Activated CD4-positive, alpha-beta T cell treated with anti-CD3 and anti-CD28 coated beads, Interleukin-2, Interleukin-6, amounts not matched to agents 100 ng/mL and 50 ng/mL, durations not matched to agents 16 hours and 8 hours (primary cell): ENCODE data around the gene CIAO3.

Source experiments
- DNase-seq: peaks from one replicate; pipeline ENCODE4 v3.0.0-alpha.2; 2020

CIAO3 gene

GRCh38 chr16:775236-775796 lies 34.5 kb upstream of the CIAO3 start:
- no peak for DNase-seq

GRCh38 chr16:774086-775001 lies 33.5 kb upstream of the CIAO3 start:
- DNase-seq, result no peak

- DNase-seq, result no peak
Measured at GRCh38 chr16:772959-773358, 32.2 kb upstream of the CIAO3 start.

DNA sequence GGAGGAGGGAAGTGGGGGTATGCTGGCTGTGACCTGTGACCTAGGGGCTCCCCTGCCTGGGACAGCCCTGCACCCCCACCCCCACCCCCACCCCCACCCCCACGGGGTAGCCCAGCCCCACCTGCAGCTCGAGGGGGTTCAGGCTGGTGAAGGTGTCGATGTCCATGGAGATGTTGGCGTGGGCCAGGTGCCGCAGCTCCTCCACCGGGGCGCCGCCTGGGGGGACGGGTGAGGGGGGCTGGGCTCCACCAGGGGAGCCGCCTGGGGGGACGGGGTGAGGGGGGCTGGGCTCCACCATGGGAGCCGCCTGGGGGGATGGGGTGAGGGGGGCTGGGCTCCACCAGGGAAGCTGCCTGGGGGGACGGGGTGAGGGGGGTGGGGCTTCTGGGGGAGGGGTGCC lies 29.6 kb upstream of the CIAO3 start:
- DNase-seq, result no peak

- no peak for DNase-seq
Measured at GRCh38 chr16:769934-770333, 29.1 kb upstream of the CIAO3 start.

DNA sequence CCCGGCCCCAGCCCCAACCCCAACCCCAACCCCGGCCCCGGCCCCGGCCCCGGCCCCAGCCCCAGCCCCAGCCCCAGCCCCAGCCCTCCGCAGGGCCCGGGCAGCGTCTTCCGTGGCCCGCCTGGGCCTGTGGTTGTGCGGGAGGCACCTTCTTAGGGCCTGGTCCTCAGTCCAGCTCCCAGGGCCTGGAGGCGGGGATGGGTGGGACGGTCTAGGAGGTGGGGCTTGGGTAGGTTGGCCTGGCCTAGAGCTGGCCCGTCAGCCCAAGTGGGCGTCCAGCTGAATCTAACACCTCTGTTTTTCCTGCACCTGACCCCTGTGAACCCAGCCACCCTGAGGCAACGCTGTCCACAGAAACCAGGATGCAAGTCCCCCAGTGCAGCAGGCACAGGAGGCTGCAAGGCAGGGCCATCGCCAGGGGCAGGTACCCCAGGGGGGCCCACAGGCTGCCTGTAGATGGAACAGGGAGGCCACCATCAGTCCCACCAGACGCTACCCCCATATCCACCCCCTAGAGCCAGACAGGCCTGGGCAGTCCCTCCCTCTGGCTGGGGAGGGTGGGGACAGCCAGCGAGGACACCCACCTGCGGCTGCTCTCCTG lies 28.5 kb upstream of the CIAO3 start:
- no peak for DNase-seq

DNA sequence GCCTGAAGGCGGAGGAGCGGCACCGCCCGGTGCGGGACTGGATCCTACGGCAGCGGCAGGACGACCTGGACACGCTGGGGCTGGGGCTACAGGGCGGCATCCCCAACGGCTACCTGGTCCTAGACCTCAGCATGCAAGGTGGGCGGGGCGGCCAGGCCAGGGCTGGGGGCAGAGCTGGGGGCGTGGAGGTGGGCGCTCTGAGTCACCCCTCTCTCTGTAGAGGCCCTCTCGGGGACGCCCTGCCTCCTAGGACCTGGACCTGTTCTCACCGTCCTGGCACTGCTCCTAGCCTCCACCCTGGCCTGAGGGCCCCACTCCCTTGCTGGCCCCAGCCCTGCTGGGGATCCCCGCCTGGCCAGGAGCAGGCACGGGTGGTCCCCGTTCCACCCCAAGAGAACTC lies 27.6 kb upstream of the CIAO3 start:
- DNase-seq, result no peak

- DNase-seq, result no peak
Measured at GRCh38 chr16:767743-768235, 27.0 kb upstream of the CIAO3 start.

DNA sequence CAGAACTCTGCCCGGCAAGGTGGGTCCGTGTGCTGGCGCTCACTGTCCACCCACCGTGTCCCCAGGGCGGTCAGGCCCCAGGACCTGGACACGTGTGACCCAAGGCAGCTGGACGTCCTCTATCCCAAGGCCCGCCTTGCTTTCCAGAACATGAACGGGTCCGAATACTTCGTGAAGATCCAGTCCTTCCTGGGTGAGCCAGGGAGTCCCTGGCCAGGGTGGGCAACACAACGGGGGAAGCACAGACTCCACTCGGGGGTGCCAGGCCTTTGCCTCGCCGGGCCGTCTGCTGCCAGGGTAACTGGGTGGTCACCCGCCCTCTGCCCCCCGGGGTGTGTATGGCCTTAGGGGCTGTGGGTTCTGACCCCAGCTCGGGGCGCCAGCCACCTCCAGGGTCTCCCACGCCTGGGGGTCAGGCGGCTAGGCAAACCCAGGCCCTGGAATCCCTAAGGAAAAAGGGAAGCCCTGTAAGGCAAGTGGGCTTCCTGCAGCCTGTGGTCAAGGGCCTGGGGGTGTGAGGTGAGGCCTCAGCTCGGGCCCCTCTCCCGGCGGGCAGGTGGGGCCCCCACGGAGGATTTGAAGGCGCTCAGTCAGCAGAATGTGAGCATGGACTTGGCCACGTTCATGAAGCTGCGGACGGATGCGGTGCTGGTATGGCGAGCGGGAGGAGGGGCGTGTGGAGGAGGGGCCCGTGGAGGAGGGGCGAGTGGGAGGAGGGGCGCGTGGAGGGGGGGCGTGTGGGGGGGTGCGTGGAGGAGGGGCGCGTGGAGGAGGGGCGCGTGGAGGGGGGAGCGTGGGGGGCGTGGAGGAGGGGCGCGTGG lies 26.2 kb upstream of the CIAO3 start:
- no peak for DNase-seq

GRCh38 chr16:766008-766819 lies 25.4 kb upstream of the CIAO3 start:
- DNase-seq, result no peak

DNA sequence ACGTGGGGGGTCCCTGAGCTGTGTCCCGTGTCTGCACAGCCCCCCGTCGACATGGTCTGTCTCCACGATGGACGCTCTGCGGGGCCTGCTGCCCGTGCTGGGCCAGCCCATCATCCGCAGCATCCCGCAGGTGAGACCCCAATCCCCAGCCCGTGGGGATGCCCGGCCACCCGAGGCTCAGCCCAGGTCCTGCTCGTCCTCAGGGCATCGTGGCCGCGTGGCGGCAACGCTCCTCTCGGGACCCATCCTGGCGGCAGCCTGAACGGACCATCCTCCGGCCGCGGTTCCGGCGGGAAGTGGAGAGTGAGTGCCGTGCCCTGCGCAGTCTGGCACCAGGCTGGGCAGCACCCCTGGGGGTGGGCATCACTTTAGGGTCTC lies 24.7 kb upstream of the CIAO3 start:
- DNase-seq, result no peak

DNA sequence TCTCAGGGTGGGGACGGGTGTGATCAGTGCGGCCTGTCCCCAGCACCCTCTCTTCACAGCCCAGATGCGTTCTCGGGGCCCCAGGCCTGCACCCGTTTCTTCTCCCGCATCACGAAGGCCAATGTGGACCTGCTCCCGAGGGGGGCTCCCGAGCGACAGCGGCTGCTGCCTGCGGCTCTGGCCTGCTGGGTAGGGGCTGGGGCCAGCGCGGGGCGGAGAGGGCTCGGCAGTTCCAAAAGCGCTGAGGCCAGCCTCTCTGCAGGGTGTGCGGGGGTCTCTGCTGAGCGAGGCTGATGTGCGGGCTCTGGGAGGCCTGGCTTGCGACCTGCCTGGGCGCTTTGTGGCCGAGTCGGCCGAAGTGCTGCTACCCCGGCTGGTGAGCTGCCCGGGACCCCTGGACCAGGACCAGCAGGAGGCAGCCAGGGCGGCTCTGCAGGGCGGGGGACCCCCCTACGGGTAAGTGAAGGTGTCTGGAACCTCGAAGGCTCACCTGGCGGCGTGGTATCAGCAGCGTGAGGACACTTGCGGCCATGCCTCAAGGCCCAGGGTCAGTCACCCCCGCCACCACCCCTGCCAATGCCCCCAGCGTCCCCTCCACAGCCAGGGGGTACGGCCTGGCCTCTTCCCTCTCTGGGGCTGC lies 24.2 kb upstream of the CIAO3 start:
- DNase-seq, result no peak

DNA sequence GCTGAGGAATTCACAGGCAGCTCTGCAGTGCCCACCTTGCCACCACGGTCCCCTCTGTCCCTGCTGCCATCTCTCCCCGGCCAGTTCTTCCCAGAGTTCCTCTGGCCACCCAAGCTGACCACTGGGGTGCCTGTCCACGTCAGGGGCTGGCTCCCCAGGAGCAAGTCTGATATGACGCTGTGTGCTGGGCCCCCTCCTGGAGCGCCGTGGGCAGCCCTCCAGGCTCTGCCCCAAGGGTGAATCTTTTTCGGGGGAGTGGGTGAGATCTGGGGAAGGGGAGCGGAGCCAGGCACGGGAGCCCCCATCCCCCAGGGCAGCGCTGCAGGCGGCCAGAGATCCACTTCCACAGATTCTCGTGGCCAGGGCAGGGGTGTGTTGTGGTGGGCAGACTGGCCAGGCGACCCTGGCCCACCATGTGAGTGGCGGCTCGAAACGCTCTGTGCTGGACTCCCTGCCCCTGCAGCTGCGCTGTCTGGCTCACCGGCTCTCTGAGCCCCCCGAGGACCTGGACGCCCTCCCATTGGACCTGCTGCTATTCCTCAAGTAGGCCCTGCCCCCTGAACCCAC lies 23.5 kb upstream of the CIAO3 start:
- DNase-seq, result no peak

DNA sequence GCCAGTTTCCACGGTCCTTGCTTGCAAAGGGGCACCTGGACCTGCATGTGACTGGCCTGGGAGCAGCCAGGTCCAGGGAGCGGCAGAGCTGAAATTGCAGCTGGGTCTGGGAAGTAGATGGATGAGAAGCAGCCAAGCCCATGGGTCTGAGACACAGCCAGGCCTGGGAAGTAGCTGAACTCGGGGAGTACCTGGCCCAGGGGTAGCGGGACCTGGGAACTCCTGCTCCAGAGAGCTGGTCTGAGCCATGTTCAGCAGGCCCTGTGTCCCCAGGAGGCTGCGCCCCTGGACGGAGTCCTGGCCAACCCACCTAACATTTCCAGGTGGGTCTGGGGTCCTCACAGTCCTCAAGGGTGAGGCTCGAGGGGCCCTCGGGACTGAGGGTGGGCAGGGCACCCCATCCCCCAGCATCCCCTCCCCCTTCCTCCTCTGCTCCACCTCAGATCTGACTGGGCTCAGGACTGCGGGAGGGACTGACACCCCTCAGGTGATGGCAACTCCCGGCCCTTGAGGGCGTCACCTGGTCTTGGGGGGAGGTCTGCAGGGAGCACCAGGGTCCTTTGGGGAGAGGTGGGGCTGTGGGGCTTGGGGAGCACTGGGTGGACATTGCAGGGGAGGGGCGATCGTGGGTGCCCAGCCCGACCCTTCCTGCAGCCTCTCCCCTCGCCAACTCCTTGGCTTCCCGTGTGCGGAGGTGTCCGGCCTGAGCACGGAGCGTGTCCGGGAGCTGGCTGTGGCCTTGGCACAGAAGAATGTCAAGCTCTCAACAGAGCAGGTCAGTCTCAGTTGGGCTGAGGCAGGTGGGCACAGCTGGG lies 22.8 kb upstream of the CIAO3 start:
- no peak for DNase-seq

GRCh38 chr16:762595-763268 lies 21.9 kb upstream of the CIAO3 start:
- DNase-seq, result no peak

DNA sequence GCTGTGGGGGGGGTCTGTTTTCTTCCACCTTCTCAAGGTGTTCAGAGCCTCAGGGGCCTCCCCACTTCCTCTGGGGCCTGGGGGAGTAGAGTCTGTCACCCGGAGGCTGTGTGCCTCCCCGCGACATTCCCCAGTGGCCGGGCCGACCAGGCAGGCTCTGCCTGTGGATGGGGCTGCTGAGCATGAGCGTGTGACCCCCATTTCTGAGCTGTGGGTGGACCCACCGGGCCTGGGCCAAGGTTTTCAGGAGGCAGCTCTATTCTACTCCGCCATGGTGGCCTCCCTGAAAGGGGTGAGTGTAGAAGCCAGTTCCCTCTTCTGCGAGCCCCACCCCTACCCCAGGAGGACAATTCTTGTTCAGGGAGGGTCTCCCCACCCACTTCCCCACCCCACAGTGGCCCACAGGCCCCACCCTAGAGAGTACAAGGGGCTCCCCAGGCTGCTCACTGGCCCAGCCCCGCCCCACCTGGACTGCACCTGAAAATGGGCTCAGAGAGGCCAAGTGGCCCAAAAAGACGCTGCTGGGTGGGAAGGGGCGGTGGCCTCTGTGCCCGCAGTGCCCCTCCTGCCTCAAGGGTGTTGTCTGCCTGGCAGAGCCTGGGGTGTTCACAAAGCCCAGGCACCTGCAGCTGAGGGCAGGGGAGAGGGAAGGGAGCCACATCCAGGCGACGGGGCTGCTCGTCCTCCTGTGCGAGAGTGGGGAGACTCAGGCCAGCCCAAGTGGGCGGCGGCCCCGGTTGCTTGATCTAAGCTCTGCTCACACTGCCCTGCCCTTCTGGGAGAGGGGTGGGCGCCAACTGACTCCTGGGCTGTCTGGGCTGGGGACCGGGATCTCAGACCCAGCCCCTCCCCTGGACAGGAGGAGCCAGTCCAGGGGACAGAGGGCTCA lies 21.1 kb upstream of the CIAO3 start:
- DNase-seq, result no peak

DNA sequence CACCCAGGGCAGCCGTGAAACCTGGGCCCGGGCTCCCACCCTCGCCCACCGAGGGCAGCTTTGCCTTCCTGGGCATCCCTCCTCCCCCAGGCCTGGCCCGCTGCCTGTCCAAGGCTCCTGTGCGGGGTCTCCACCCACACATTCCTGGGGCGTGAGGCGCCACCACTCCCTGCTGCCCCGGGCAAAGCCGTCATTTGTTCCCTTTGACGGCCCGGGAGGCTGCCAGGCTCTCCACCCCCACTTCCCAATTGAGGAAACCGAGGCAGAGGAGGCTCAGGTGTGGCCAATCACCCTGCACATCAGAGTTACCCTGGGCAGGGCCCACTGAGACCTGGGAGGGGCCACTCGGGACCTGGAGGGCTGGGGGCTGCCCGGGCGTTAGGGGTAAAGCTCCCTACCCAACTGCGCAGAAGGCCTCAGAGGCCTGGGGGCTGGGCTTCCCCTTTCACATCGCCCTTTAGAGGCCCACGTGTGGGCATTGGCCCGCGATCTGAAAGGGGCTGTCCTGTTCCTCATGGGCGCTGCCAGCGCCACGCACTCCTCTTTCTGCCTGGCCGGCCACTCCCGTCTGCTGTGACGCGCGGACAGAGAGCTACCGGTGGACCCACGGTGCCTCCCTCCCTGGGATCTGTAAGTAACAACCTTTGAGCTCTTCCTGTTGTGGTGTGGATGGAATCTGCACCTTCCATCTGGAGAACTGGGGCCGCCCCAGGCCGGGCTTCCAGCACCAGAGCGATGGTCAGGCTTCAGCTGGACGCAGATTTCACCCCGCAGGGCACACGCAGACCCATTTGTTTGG lies 19.9 kb upstream of the CIAO3 start, which contains the start of gene MSLN:
MSLN (plus strand) TSS at position 190 of the 799 bp plus-strand sequence. CDS start 1,947 bp downstream, outside the sequence.
- DNase-seq, result no peak

DNA sequence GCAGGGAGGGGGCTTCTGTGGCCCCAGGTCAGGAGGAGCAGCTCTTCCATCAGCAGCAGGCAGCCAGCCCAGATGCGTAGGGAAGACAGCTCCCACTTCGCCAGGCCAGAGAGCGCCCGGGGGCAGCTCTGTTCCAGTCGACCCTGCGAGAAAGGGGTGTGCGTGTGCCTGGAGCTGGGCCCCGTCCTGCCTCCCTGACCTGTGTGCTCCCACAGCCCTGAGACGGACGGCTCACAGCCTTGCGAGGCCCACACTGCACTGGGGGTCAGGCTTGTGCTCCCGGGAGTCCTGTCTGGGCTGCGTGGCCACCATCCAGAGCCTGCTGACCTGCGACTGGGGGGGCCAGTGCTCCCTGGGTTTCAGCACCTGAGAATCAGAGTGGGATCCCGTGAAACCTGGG lies 19.3 kb upstream of the CIAO3 start:
- no peak for DNase-seq
